HepG2 (cell line): Measurements from ENCODE around the gene PTPRB.

Experiments
- CENPT ChIP-seq: sonication (generic); formaldehyde crosslinking; IDR thresholded peaks from 2 replicates; pipeline ENCODE4 v1.8.0; 2022; ENCODE audit warnings: low read depth, mild to moderate bottlenecking, moderate library complexity, missing genetic modification reagents
- KMT2A ChIP-seq: sonication (generic); formaldehyde crosslinking; IDR thresholded peaks from 2 replicates; pipeline ENCODE4 v1.4.0; 2020; ENCODE audit warnings: missing genetic modification reagents
- MAFK ChIP-seq, 2 experiments: IDR thresholded peaks in 1 of 2; conservative IDR thresholded peaks in 1 of 2; 2 replicates each; pipeline ENCODE4 v1.6.1; 2011; ENCODE audit warnings: improper control_type of control experiment in 2 of 2, low read length in 2 of 2
- NCOA1 ChIP-seq: sonication (generic); formaldehyde crosslinking; IDR thresholded peaks from 2 replicates; pipeline ENCODE4 v1.9.0; 2021; ENCODE audit warnings: missing genetic modification reagents
- ZFP36L1 ChIP-seq: sonication (generic); formaldehyde crosslinking; IDR thresholded peaks from 2 replicates; pipeline ENCODE4 v1.8.0; 2022; ENCODE audit warnings: mild to moderate bottlenecking, missing genetic modification reagents, moderate library complexity
- ZNF282 ChIP-seq: fragments of 450-650 bp; IDR thresholded peaks from 2 replicates; pipeline ENCODE4 v1.6.1; 2018; ENCODE audit not compliant: partially characterized antibody
- ZNF570 ChIP-seq: sonication (generic); formaldehyde crosslinking; IDR thresholded peaks from 2 replicates; pipeline ENCODE4 v1.4.0; 2020; ENCODE audit warnings: mild to moderate bottlenecking, missing genetic modification reagents, borderline replicate concordance
- ZNF749 ChIP-seq: sonication (generic); formaldehyde crosslinking; IDR thresholded peaks from 2 replicates; pipeline ENCODE4 v1.8.0; 2022; ENCODE audit warnings: mild to moderate bottlenecking, missing genetic modification reagents, moderate library complexity, borderline replicate concordance
- TF ChIP-seq, protein P1 (sequence below): sonication (generic); formaldehyde crosslinking; IDR thresholded peaks from 2 replicates; pipeline ENCODE4 v1.4.0; 2020; ENCODE audit warnings: missing genetic modification reagents, borderline replicate concordance
- TF ChIP-seq, protein P2 (sequence below): sonication (generic); formaldehyde crosslinking; IDR thresholded peaks from 2 replicates; pipeline ENCODE4 v1.5.1; 2020; ENCODE audit warnings: mild to moderate bottlenecking, missing genetic modification reagents
- TF ChIP-seq, protein P3 (sequence below): sonication (generic); formaldehyde crosslinking; IDR thresholded peaks from 2 replicates; pipeline ENCODE4 v1.5.0; 2020; ENCODE audit warnings: mild to moderate bottlenecking, missing genetic modification reagents, moderate library complexity

DNA sequence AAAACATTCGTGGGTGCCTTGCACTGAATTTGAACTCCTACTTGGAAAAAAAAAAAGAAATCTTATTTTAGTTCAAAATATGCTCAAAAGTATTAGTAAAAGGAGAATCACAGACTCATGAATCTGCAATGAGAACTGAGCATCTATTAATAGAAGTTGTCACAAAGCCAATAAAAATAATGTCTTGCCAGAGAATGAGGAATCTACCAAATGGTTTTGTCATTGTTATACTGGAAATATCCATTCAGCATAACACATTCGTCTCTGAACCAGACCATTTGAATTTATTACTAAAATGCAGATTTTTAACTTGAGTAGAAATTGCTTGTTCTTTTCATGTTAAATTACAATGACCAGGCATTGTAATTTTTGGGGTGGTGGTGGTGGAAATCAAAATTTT lies 11.6 kb upstream of the PTPRB start:
- TF ChIP-seq ZNF570 (CRISPR knock-in tag) (no peak), MAFK (conservative IDR thresholded peaks at IDR 0.05 in 1 of 2, IDR thresholded peaks at IDR 0.05 in 1 of 2; ENCODE audit: low read length in 2 of 2) (no peak), ZNF749 (CRISPR knock-in tag) (no peak), ZFP36L1 (CRISPR knock-in tag) (no peak), CENPT (CRISPR knock-in tag) (no peak), KMT2A (CRISPR knock-in tag) (no peak), NCOA1 (CRISPR knock-in tag) (no peak), ZNF282 (no peak)
- TF ChIP-seq, protein P1, sequence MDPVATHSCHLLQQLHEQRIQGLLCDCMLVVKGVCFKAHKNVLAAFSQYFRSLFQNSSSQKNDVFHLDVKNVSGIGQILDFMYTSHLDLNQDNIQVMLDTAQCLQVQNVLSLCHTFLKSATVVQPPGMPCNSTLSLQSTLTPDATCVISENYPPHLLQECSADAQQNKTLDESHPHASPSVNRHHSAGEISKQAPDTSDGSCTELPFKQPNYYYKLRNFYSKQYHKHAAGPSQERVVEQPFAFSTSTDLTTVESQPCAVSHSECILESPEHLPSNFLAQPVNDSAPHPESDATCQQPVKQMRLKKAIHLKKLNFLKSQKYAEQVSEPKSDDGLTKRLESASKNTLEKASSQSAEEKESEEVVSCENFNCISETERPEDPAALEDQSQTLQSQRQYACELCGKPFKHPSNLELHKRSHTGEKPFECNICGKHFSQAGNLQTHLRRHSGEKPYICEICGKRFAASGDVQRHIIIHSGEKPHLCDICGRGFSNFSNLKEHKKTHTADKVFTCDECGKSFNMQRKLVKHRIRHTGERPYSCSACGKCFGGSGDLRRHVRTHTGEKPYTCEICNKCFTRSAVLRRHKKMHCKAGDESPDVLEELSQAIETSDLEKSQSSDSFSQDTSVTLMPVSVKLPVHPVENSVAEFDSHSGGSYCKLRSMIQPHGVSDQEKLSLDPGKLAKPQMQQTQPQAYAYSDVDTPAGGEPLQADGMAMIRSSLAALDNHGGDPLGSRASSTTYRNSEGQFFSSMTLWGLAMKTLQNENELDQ (CRISPR knock-in tag): no peak
- TF ChIP-seq, protein P2, sequence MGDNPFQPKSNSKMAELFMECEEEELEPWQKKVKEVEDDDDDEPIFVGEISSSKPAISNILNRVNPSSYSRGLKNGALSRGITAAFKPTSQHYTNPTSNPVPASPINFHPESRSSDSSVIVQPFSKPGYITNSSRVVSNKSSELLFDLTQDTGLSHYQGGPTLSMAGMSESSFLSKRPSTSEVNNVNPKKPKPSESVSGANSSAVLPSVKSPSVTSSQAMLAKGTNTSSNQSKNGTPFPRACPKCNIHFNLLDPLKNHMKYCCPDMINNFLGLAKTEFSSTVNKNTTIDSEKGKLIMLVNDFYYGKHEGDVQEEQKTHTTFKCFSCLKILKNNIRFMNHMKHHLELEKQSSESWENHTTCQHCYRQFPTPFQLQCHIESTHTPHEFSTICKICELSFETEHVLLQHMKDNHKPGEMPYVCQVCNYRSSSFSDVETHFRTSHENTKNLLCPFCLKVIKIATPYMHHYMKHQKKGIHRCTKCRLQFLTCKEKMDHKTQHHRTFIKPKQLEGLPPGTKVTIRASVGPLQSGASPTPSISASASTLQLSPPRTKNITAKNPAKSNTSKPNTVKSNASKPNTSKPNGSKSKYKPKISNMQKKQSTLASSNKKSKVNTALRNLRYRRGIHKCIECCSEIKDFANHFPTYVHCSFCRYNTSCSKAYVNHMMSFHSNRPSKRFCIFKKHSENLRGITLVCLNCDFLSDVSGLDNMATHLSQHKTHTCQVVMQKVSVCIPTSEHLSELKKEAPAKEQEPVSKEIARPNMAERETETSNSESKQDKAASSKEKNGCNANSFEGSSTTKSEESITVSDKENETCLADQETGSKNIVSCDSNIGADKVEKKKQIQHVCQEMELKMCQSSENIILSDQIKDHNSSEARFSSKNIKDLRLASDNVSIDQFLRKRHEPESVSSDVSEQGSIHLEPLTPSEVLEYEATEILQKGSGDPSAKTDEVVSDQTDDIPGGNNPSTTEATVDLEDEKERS (CRISPR knock-in tag): no peak
- TF ChIP-seq, protein P3, sequence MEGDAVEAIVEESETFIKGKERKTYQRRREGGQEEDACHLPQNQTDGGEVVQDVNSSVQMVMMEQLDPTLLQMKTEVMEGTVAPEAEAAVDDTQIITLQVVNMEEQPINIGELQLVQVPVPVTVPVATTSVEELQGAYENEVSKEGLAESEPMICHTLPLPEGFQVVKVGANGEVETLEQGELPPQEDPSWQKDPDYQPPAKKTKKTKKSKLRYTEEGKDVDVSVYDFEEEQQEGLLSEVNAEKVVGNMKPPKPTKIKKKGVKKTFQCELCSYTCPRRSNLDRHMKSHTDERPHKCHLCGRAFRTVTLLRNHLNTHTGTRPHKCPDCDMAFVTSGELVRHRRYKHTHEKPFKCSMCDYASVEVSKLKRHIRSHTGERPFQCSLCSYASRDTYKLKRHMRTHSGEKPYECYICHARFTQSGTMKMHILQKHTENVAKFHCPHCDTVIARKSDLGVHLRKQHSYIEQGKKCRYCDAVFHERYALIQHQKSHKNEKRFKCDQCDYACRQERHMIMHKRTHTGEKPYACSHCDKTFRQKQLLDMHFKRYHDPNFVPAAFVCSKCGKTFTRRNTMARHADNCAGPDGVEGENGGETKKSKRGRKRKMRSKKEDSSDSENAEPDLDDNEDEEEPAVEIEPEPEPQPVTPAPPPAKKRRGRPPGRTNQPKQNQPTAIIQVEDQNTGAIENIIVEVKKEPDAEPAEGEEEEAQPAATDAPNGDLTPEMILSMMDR: no peak
